HG02623 (cell line): ENCODE results near the gene DHX15.

ENCODE experiments used
- ATAC-seq: cut with Tn5 transposase; IDR thresholded peaks from one replicate; pipeline ENCODE4 v1.9.1; 2021; ENCODE audit warnings: moderate library complexity; ENCODE audit not compliant: unreplicated experiment

Gene DHX15

DNA sequence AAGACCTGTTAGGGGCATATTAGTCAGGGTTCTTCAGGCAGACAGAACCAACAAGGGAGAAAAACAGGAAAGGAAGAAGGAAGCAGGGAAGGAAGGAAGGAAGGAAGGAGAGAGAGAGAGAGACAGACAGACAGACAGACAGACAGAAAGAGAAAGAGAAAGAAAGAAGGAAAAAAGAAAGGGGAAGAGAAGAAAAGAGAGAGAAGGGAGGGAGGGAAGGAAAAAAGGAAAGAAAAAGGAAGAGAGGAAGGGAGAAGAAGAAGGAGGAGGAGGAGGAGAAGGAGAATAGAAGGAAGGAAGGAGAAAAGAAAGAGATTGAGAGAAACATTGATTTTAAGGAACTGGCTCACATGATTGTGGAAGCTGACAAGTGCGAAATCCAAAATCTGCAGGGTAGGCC, 89.0 kb downstream of the DHX15 start:
- no peak for ATAC-seq

DNA sequence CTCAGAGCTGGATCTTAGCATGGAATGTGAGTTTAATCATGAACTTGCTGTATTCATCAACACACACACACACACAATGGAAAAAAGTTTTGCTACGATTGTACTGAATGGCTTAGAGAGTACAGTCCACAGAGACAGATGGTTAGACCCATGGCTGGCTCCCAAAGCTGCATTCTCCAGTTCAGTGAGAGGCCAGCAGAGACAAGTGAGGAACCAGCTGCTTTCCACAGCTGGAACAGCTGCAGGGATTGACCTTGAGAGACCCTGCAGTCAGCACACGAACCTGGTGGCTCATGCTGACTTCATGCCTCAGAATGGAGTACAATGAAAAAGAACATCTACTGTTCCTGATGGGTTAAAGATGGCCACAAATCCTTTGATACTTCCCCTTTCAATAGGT, 94.5 kb downstream of the DHX15 start:
- ATAC-seq = no peak

DNA sequence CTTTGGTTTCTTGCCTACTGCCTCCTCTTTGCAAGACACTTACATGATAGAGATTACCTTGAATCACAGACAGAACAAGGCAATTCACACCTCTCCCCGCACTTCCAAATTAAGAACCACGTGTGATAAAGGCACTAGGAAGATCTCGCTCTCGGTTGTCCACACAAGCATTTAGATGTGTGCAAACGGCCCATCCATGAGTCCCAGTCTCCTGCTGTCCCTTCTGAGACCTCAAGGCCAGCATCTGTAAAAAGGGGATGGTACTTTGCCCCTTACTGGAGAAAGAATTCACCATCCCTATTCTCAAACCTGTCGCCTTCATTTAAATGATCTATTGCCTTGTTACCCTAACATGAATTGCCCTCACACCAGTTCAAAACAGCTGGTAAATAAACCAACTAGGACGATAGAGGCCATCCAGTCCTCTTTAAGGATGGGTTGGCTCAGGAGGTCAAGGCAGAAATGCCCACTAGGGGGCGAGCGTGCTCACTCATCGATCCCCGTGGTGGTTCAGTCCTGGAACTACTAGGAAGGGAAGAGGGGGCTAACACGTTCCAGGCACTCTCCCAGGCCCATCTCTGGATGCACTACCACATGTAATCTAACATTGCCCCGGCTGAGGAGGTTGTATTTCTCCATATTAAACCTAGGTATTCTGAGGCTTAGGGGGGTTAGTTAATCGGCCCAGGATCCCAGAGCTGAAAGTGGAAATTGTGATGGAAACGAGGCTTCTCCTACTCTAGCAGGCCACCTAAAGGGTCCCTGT, 95.8 kb downstream of the DHX15 start:
- peak; percentile 84 for ATAC-seq

DNA sequence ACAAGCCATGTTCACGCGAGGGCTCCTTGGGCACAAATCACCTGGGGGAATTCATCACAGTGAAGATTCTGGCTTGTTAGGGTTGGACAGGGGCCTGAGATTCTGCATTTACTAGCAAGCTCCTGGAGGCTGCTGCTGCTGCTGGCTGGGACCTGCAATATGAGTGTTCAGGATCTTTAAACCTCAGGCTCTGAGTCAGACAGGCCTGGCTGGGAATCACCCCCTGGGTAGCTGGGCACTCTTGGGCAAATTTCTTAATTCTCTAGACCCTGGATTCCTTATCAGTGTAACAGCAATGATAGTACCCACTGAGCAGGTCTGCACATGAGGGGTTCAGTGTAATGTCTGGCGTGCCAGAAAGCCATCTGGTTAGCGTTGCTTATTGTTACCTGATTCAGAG, 101.5 kb downstream of the DHX15 start:
- no peak for ATAC-seq

DNA sequence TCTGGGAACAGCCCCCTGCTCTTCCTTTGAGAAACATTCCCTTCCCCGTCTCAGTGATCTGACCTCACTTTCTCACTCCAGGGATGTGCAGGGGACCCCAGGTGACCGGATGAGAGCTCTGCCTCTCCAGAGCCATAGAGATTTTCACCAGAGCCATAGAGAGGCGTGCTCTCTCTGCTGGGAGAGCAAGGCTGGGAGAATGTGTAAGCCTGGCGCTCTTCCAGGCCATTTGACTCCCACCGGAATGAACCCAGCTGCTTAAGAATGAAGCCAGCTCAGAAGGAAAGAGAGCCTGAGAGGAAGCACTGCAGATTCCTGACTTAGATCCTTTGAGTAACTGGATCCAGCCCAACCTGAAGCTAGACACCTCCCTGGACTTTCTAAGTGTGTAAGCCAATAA, 106.4 kb downstream of the DHX15 start:
- no peak for ATAC-seq
